RWPE1 (cell line): Measurements from ENCODE around the gene MARK2.
A peak's percentile ranks its signal among the peaks of the same experiment; 100 is the strongest.

Source experiments
- CTCF ChIA-PET: fragments of 350-600 bp; sonication (Branson Sonifier 250); formaldehyde crosslinking; extraction: SDS; loops from one replicate; lab custom pipeline; 2021; lab: Yijun Ruan, JAX
- POLR2A ChIA-PET: fragments of 400-600 bp; formaldehyde crosslinking; extraction: SDS; loops from one replicate; lab custom pipeline; 2020; ENCODE audit warnings: antibody characterized with exemption; ENCODE audit not compliant: low non-redundant PET; lab: Yijun Ruan, JAX
- DNase-seq: peaks from one replicate; pipeline ENCODE4 v3.0.0; 2012; ENCODE audit warnings: low spot score
- H3K27ac ChIP-seq: fragments of 450-650 bp; 2 replicates; pipeline ENCODE4 v1.5.1; 2017
- TF ChIP-seq, protein P1 (sequence below): fragments of 450-650 bp; conservative IDR thresholded peaks from 2 replicates; pipeline ENCODE4 v1.5.1; 2017; ENCODE audit warnings: low read depth, mild to moderate bottlenecking

Gene MARK2

GRCh38 chr11:63871962-63872799 is 33.3 kb downstream of the MARK2 start:
- peak overlapping the region; percentile 71 for H3K27ac ChIP-seq
- ChIA-PET CTCF (interaction anchor here (0.6 to 0.7 kb wide), 4 partner anchors 28 to 103 kb away, joined by 3 read pairs; partner anchors contain the start of gene ZFTA), POLR2A (interaction anchor here (1.0 to 1.1 kb wide), 2 partner anchors 15 to 33 kb away, joined by 3 read pairs; partner anchors contain the start of gene MARK2)
- DNase-seq: peak; percentile 70
- TF ChIP-seq, protein P1, sequence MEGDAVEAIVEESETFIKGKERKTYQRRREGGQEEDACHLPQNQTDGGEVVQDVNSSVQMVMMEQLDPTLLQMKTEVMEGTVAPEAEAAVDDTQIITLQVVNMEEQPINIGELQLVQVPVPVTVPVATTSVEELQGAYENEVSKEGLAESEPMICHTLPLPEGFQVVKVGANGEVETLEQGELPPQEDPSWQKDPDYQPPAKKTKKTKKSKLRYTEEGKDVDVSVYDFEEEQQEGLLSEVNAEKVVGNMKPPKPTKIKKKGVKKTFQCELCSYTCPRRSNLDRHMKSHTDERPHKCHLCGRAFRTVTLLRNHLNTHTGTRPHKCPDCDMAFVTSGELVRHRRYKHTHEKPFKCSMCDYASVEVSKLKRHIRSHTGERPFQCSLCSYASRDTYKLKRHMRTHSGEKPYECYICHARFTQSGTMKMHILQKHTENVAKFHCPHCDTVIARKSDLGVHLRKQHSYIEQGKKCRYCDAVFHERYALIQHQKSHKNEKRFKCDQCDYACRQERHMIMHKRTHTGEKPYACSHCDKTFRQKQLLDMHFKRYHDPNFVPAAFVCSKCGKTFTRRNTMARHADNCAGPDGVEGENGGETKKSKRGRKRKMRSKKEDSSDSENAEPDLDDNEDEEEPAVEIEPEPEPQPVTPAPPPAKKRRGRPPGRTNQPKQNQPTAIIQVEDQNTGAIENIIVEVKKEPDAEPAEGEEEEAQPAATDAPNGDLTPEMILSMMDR: no peak; the same call in 1 of the 2 replicates

- TF ChIP-seq, protein P1: no peak
- POLR2A ChIA-PET: interaction anchor here (1.1 kb wide), 1 partner anchor 14 kb away, joined by 3 read pairs; no protein-coding TSS in a partner anchor
- CTCF ChIA-PET: interaction anchor here (0.6 kb wide), 1 partner anchor 78 kb away, joined by 3 read pairs; no protein-coding TSS in a partner anchor
- no peak for DNase-seq
- H3K27ac ChIP-seq: peak overlapping the region; percentile 71
Measured at GRCh38 chr11:63872800-63873197, 33.9 kb downstream of the MARK2 start.

- CTCF ChIA-PET: no interaction called here
- POLR2A ChIA-PET: no interaction called here
- no peak for DNase-seq
- TF ChIP-seq, protein P1: no peak
- H3K27ac ChIP-seq: no peak overlapping the region
Measured at GRCh38 chr11:63873311-63873710, 34.4 kb downstream of the MARK2 start.

DNA sequence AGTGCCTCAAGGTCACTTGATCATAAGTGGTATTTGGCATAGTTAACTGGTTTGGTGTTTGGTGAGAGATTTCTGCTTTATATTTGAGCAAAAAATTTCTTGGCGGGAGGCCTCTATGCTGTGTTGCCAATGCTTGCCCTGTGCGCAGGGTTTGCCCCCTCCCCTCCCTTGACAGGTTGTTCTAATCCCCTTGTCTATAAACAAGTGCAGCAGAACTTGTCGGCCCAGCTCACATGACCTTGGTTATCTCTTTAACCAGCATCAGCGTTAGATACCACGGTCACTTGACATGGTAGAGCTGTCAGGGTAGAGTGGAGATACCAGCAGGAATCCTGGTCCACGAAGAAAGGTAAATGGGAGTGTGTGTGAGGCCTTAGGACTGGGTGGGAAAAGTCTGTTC is 35.6 kb downstream of the MARK2 start:
- no peak for DNase-seq
- ChIA-PET CTCF (interaction anchor here (0.7 kb wide), 1 partner anchor 14 kb away, joined by 3 read pairs; no protein-coding TSS in a partner anchor), POLR2A (no interaction called here)
- no peak overlapping the region for H3K27ac ChIP-seq
- TF ChIP-seq, protein P1: no peak

DNA sequence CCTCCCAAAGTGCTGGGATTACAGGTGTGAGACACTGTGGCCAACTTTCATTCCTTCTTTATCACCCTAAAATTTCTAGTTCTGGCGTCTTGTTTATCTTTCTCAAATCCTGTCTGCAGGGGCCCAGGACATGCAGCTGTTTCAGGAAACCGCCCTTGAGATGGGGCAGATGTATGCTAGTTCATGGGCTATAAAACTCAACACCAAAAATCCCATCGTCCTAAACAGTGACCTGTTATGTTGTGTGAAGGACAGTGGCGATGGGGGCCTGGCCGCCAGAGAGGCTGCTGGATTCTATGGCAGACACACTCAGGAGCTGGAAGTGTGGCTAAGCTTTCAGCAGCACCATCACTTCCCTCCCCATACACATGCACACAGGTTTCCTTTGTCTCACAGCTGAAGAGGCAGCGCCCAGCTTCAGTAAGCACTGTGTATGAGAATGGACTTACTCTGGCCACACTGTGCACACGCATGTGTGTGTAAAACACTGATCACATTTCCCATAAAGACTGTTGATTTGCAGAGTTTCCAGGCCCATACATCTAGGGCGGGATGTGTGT is 36.7 kb downstream of the MARK2 start:
- CTCF ChIA-PET: interaction anchor here (0.6 kb wide), 1 partner anchor 12 kb away, joined by 4 read pairs; no protein-coding TSS in a partner anchor
- no peak overlapping the region for H3K27ac ChIP-seq
- TF ChIP-seq, protein P1: no peak
- POLR2A ChIA-PET: interaction anchor here (0.7 kb wide), 1 partner anchor 138 kb away, joined by 7 read pairs; no protein-coding TSS in a partner anchor
- no peak for DNase-seq

DNA sequence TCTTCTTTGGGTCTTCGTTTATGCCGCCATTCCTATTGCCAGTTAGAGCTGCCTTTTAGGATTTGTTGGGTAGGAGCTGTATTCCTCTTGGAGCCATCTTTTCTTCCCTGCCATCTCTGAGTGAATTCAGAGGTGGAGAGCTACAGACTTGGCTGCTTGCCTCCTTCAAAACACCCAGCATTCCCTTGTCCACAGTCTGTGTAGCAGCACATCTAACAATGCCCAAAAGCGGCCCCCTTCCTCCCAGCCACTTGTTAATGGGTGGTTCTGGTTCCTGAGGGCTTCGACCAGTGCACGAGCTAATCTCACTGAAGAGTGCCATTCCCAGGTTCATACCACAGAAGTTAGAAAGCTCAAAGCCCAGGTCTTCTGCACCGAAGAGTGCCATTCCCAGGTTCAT is 37.7 kb downstream of the MARK2 start:
- TF ChIP-seq, protein P1: no peak
- ChIA-PET CTCF (no interaction called here), POLR2A (no interaction called here)
- no peak overlapping the region for H3K27ac ChIP-seq
- no peak for DNase-seq
